PFSK-1 (cell line): ENCODE measurements around the gene ZFAND3.

Experiments used
- FOXP2 ChIP-seq: optimal IDR thresholded peaks from 2 replicates; pipeline ENCODE3; 2011; ENCODE audit warnings: borderline replicate concordance, control low read depth, inconsistent platforms; ENCODE audit not compliant: insufficient read depth; ENCODE audit errors: extremely low read length, extremely low read depth
- POLR2AphosphoS5 ChIP-seq: IDR thresholded peaks from 2 replicates; pipeline ENCODE4 v1.6.1; 2012; ENCODE audit warnings: low read depth, mild to moderate bottlenecking, control low read depth, low read length, moderate library complexity
- SIN3A ChIP-seq: IDR thresholded peaks from 2 replicates; pipeline ENCODE4 v1.6.1; 2012; ENCODE audit warnings: mild to moderate bottlenecking, low read length, moderate library complexity, borderline replicate concordance; ENCODE audit not compliant: insufficient read depth
- TAF1 ChIP-seq: IDR thresholded peaks from 2 replicates; pipeline ENCODE4 v1.6.1; 2012; ENCODE audit warnings: low read length, control low read depth, borderline replicate concordance; ENCODE audit not compliant: insufficient read depth
- TF ChIP-seq, protein P1 (sequence below), 2 experiments: IDR thresholded peaks; 2 replicates each; pipeline versions ENCODE4 v1.6.1 to v1.8.0; 2011 to 2012; ENCODE audit warnings: low read depth in 2 of 2, low read length in 2 of 2, control low read depth in 1 of 2, inconsistent platforms in 1 of 2, mild to moderate bottlenecking in 1 of 2, moderate library complexity in 1 of 2; ENCODE audit not compliant: insufficient read depth in 1 of 2

The ZFAND3 gene

DNA sequence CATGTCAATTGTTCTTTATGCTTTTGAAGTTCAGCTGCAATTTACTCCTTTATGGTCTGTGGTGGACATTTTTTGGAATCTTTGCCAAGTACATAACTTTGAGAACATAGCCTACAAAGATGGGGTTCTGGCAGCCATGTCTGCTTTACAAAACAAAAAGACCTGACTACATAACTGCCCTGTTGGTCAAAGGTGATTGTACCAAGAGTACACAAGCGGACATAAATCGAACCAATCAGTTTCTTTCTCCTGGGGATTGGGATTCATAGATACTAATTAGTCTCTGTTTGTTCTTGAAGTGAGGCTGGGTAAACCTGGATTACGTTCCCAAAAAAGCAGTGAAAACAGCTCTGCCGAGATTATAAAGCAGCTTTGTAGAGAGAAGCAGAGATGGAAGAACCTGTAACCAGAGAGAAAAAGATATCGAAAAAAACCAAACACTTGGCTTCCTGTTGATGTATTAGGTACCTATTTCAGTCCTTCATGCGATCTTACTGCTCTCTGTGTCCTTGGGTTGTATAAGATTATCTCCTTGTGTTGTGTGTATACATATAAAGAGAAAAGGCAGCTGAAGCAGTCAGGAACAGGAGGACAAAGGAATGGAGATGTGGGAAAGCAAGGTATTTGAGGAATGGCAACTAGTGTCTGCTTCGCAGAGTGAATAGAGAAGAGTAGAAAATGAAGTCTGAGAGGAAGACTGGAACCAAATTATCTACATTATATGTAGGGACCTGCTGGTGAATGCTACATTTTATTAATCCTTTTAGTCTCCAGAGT is 2.7 kb upstream of the ZFAND3 start:
- no peak for TF ChIP-seq TAF1
- no peak for TF ChIP-seq SIN3A
- no peak for TF ChIP-seq FOXP2

DNA sequence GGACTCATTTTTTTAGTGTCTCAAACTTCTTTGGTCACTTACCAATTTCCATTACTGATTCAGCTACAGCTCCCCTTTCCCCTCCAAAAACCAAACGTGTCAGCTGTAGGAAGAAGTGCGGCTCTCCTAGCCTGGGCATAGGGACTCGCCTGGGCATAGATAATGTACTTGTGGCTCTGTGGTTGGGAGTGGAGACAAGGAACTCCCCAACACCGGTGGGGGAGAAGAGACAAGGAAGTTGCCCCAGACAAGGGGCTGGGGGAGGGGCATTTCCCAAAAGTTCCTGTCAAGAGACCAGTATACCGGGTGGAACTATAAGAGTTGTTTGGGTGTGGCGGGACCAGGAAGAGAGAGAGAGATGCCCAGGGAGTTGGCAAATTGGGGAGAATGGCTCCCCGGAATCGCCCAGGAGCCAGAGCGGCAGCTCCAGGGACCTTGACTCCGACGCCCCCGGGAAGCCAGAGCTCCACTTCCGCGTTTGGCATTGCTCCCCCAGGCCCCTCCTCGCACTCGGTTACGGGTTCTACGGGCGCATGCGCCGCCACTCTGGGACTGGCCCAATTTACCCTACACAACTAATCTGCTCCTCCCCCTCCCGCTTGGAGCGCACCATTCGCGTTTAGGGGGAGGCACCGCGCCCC is 871 bp upstream of the ZFAND3 start:
- TF ChIP-seq, protein P1, sequence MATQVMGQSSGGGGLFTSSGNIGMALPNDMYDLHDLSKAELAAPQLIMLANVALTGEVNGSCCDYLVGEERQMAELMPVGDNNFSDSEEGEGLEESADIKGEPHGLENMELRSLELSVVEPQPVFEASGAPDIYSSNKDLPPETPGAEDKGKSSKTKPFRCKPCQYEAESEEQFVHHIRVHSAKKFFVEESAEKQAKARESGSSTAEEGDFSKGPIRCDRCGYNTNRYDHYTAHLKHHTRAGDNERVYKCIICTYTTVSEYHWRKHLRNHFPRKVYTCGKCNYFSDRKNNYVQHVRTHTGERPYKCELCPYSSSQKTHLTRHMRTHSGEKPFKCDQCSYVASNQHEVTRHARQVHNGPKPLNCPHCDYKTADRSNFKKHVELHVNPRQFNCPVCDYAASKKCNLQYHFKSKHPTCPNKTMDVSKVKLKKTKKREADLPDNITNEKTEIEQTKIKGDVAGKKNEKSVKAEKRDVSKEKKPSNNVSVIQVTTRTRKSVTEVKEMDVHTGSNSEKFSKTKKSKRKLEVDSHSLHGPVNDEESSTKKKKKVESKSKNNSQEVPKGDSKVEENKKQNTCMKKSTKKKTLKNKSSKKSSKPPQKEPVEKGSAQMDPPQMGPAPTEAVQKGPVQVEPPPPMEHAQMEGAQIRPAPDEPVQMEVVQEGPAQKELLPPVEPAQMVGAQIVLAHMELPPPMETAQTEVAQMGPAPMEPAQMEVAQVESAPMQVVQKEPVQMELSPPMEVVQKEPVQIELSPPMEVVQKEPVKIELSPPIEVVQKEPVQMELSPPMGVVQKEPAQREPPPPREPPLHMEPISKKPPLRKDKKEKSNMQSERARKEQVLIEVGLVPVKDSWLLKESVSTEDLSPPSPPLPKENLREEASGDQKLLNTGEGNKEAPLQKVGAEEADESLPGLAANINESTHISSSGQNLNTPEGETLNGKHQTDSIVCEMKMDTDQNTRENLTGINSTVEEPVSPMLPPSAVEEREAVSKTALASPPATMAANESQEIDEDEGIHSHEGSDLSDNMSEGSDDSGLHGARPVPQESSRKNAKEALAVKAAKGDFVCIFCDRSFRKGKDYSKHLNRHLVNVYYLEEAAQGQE (IDR thresholded peaks at IDR 0.05; ENCODE audit: insufficient read depth in 1 of 2, low read depth in 2 of 2, low read length in 2 of 2) = no peak; a peak in 1 of 4 replicates
- peak; percentile 27; the same call in 1 of the 2 replicates for TF ChIP-seq SIN3A
- peak; percentile 29 for TF ChIP-seq FOXP2
- peak; percentile 84; the same call in 1 of the 2 replicates for TF ChIP-seq TAF1
- peak; percentile 92 for TF ChIP-seq POLR2AphosphoS5

DNA sequence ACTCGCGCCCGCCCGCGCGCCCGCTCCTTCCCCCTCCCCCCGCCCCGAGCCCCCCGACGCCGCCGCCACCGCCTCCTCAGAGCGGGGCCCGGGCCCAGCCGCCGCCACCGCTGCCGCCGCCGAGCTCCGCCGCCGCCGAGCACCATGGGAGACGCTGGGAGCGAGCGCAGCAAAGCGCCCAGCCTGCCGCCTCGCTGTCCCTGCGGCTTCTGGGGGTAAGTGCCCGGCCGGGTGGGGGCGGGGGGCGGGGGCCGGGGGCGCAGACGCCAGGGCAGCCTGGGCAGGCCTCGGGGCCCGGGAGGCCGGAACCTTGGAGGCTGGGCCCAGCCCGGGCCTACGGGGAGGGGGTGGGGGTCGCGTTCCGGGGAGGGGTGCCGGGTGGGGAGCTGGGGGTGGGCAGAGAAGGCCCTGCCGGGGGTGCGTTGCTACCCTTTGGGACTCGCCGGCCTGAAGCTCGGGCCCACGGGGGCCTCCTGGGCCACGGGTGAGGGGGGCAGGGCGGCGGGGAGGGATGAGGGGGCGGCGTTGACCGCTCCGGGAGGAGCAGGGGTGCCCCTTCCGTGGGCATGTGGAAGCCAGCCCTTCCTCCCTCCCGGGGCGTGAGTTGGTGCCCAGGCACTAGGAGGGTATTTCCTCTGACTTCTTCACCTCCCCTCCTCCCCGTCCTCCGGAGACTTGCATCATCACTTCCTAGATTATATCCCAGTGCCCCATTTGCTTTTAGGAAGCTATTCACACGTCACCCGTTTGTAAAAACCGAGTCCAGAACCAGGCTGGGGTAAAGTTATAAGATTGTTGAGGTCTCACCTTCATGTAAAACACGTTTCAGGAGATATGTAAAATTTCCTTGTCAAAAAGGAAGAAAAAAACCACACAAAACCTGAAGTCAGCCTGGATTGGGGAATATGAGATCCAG is 533 bp downstream of the ZFAND3 start:
- TF ChIP-seq SIN3A = 0 out of 2 replicates have a peak, but pooled peaks have one; percentile 37
- TF ChIP-seq, protein P1 (IDR thresholded peaks at IDR 0.05; ENCODE audit: insufficient read depth in 1 of 2, low read depth in 2 of 2, low read length in 2 of 2) = no peak
- TF ChIP-seq POLR2AphosphoS5 = no peak
- peak; percentile 1 for TF ChIP-seq FOXP2
- no peak for TF ChIP-seq TAF1

DNA sequence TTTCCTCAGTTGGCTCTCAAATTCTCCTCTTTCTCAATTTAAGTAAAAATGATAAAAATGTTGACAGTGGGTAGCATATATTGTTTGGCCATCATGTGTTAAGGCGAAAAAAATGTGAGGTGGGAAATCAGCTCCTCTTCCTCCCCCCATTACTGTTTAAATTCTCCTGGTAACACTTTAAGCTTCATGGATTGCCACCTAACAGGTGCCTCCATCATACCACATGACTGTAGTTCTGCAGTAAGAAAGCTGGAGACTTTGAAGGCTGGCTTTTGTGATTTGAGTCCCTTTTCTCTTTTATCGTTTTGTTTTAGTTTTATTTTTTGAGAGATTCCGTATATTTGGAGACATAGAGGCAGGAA is 1.2 kb downstream of the ZFAND3 start:
- no peak for TF ChIP-seq TAF1
- no peak for TF ChIP-seq SIN3A
- TF ChIP-seq, protein P1 (IDR thresholded peaks at IDR 0.05; ENCODE audit: insufficient read depth in 1 of 2, low read depth in 2 of 2, low read length in 2 of 2) = no peak
- no peak for TF ChIP-seq FOXP2
- TF ChIP-seq POLR2AphosphoS5 = no peak

DNA sequence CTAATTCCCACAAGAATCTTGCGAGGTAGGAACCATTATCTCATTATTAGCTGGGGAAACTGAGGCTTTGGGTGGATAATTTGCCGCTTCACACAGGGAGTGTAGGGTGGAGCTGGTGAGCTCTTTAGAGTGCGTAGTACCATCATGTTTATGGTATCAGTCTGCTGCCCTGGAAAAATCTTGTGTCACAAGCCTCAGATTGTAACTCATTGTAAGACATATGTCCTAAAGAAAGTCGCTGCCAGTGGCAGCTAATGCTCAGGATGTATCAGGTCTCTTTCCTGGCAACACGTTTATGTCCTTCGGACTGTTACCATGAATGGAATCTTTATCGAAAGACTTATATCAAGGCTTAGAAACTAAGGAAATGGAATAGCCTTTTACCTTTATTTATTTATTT is 1.9 kb downstream of the ZFAND3 start:
- TF ChIP-seq, protein P1 (IDR thresholded peaks at IDR 0.05; ENCODE audit: insufficient read depth in 1 of 2, low read depth in 2 of 2, low read length in 2 of 2) = no peak
- TF ChIP-seq TAF1 = no peak
- TF ChIP-seq POLR2AphosphoS5 = no peak
- TF ChIP-seq FOXP2 = no peak
- no peak for TF ChIP-seq SIN3A
